A673 (cell line): ENCODE results near the gene ZBTB1.

Experiments used
- CTCF ChIP-seq: fragments of 300-800, 200-600 bp; sonication (generic); conservative IDR thresholded peaks from 2 replicates; pipeline ENCODE4 v1.5.1; 2017; ENCODE audit warnings: low read depth, mild to moderate bottlenecking, antibody characterized with exemption, low read length, moderate library complexity, mixed read lengths
- EZH2 ChIP-seq: fragments of 200-600 bp; sonication (generic); IDR thresholded peaks from 2 replicates; pipeline ENCODE4 v1.6.1; 2017; ENCODE audit warnings: borderline replicate concordance, low read depth, mild to moderate bottlenecking, mixed read lengths, antibody characterized with exemption, low read length; ENCODE audit not compliant: poor library complexity, severe bottlenecking

- TF ChIP-seq CTCF (no peak), EZH2 (no peak)
Observed at GRCh38 chr14:64554556-64554955, 50.0 kb downstream of the ZBTB1 start.
